Measurements from ENCODE around the gene NCK2. TPM values are rescaled to one million over a fixed set of nuclear protein-coding genes. Genes with fewer than 3 reads are reported as not detected.

Gene NCK2
- total and polyA plus RNA-seq, 7 donors = 36.4 to 59.9 (median 52.0) TPM

- TF ChIP-seq POLR2AphosphoS5 (IDR thresholded peaks at IDR 0.05) = no peak
- TF ChIP-seq EP300 (IDR thresholded peaks at IDR 0.05) = no peak
- TF ChIP-seq POLR2A (IDR thresholded peaks at IDR 0.05) = no peak
- TF ChIP-seq CTCF (IDR thresholded peaks at IDR 0.05) = no peak
- H3K4me1 ChIP-seq = peaks cover 0 to 63% (median 54%) of the 10 kb centered on the region in 4 donors
These were observed 48.7 kb downstream of the NCK2 start for GRCh38 chr2:105793196-105793975.

GRCh38 chr2:105794926-105795574, 50.3 kb downstream of the NCK2 start:
- intact Hi-C loops (cut with DNase I) = loop anchor here (5.0 kb wide), 1 partner anchor 43 kb away; no protein-coding TSS in a partner anchor
- Histone ChIP-seq H3K4me1 (peaks cover 0 to 64% (median 53%) of the 10 kb centered on the region in 4 donors), H3K27ac (no peak overlapping the region), H3K9me3 (no peaks in the 10 kb centered on the region), H3K4me3 (no peak overlapping the region), H3K36me3 (no peaks in the 10 kb centered on the region), H3K27me3 (no peaks in the 10 kb centered on the region)
- DNase-seq = no peak
- TF ChIP-seq POLR2A (IDR thresholded peaks at IDR 0.05) (no peak), EP300 (IDR thresholded peaks at IDR 0.05) (no peak), CTCF (IDR thresholded peaks at IDR 0.05) (no peak), POLR2AphosphoS5 (IDR thresholded peaks at IDR 0.05) (no peak)
- 32 to 46% methylated on average over 3 of the region's 3 CpGs for WGBS, 2 donors

More at GRCh38 chr2:105793196-105793975, 48.7 kb downstream of the NCK2 start:
- 93 to 94% methylated on average over 6 of the region's 6 CpGs for WGBS, 2 donors
- intact Hi-C loops (cut with DNase I) = loop anchor here (5.0 kb wide), 1 partner anchor 41 kb away; no protein-coding TSS in a partner anchor
- no peaks in the 10 kb centered on the region for H3K27me3 ChIP-seq
- no peak overlapping the region for H3K27ac ChIP-seq
- no peaks in the 10 kb centered on the region for H3K9me3 ChIP-seq
- no peak overlapping the region for H3K4me3 ChIP-seq
- DNase-seq = no peak
- no peaks in the 10 kb centered on the region for H3K36me3 ChIP-seq

- Histone ChIP-seq H3K27me3 (no peaks in the 10 kb centered on the region), H3K4me1 (peaks cover 0 to 64% (median 48%) of the 10 kb centered on the region in 4 donors), H3K9me3 (no peaks in the 10 kb centered on the region), H3K4me3 (no peak overlapping the region), H3K27ac (no peak overlapping the region), H3K36me3 (no peaks in the 10 kb centered on the region)
- TF ChIP-seq EP300 (IDR thresholded peaks at IDR 0.05) (no peak), POLR2A (IDR thresholded peaks at IDR 0.05) (no peak), POLR2AphosphoS5 (IDR thresholded peaks at IDR 0.05) (no peak), CTCF (IDR thresholded peaks at IDR 0.05) (no peak)
- no peak for DNase-seq
- intact Hi-C loops (cut with DNase I) = no loop called here
- 24 to 26% methylated on average over 9 of the region's 9 CpGs for WGBS, 2 donors
These were observed 50.8 kb downstream of the NCK2 start for GRCh38 chr2:105795575-105795934.

- no peak overlapping the region for H3K4me3 ChIP-seq
- WGBS, 2 donors = 52 to 84% methylated on average over 6 of the region's 6 CpGs
- intact Hi-C loops (cut with DNase I) = no loop called here
- no peaks in the 10 kb centered on the region for H3K9me3 ChIP-seq
- DNase-seq = no peak
- H3K36me3 ChIP-seq = no peaks in the 10 kb centered on the region
- no peaks in the 10 kb centered on the region for H3K27me3 ChIP-seq
- H3K4me1 ChIP-seq = peaks cover 0 to 63% (median 42%) of the 10 kb centered on the region in 4 donors
- TF ChIP-seq POLR2AphosphoS5 (IDR thresholded peaks at IDR 0.05) (no peak), POLR2A (IDR thresholded peaks at IDR 0.05) (no peak), EP300 (IDR thresholded peaks at IDR 0.05) (no peak), CTCF (IDR thresholded peaks at IDR 0.05) (no peak)
- peak overlapping the region in 3 of 4 donors; percentile 17 to 52 (median 52) for H3K27ac ChIP-seq
These were observed 51.5 kb downstream of the NCK2 start for GRCh38 chr2:105796131-105796638.

Data from sigmoid colon (tissue), 7 donors.